ENCODE results near the gene CRABP1.

The CRABP1 gene

GRCh38 chr15:78347586-78348543 is 7.7 kb downstream of the CRABP1 start:
- DNase-seq, result peak; percentile 45

- DNase-seq, result no peak
These were observed 9.9 kb downstream of the CRABP1 start for GRCh38 chr15:78350058-78350457.

GRCh38 chr15:78351539-78351938 is 11.4 kb downstream of the CRABP1 start:
- no peak for DNase-seq

- DNase-seq, result peak; percentile 36
These were observed 12.9 kb downstream of the CRABP1 start for GRCh38 chr15:78353093-78353492.

DNA sequence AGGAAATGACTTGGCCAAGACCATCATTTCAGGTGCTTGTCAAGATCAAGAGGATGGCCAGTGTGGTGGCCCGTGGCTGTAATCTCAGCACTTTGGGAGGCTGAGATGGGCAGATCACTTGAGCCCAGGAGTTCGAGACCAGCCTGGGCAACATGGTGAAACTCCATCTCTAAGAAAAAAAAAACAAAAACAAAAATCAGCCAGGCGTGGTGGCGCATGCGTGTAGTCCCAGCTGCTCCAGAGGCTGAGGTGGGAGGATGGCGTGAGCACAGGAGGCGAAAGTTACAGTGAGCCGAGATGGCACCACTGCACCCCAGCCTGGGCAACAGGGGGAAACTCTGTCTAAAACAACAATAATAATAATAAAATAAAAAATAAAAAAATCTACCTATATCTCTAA is 15.0 kb downstream of the CRABP1 start:
- no peak for DNase-seq

- DNase-seq, result peak; percentile 30
These were observed 18.1 kb downstream of the CRABP1 start for GRCh38 chr15:78358102-78358870.

DNA sequence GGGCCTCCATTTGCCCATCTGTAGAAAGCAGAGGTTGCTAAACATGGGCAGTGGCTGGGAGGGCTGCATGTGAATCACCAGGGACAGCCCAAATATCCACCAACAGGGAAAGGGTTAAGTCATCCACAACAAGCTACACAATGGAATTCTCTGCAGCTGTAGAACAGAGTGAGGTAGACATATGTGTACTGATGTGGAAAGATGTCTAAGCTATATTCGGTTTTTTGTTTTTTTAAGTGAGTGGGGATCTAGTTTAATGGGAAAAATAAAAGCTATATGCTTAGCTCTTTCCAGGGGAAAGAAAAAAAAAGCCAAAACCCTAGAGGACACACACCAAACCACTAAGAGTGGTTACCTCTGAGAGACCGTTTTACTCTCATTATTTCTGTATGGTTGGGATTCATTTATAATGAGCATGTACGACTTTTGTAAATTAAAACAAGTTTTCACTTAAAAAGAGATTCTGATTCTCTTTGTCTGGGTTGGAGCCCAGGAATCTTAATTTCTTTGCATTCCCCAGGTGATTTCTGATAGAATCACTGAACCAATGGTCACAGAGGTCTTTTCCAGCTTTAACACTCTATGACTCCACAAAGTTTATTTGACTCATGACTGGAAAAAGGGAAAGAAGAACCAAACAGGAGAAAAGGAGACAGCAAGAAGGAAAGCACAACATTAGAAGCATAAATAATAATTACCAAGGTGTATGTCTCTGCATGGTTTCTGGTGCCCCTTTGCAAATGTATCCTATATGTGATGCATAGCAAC is 19.1 kb downstream of the CRABP1 start:
- no peak for DNase-seq

- peak; percentile 27 for DNase-seq
These were observed 20.2 kb downstream of the CRABP1 start for GRCh38 chr15:78360367-78360801.

DNA sequence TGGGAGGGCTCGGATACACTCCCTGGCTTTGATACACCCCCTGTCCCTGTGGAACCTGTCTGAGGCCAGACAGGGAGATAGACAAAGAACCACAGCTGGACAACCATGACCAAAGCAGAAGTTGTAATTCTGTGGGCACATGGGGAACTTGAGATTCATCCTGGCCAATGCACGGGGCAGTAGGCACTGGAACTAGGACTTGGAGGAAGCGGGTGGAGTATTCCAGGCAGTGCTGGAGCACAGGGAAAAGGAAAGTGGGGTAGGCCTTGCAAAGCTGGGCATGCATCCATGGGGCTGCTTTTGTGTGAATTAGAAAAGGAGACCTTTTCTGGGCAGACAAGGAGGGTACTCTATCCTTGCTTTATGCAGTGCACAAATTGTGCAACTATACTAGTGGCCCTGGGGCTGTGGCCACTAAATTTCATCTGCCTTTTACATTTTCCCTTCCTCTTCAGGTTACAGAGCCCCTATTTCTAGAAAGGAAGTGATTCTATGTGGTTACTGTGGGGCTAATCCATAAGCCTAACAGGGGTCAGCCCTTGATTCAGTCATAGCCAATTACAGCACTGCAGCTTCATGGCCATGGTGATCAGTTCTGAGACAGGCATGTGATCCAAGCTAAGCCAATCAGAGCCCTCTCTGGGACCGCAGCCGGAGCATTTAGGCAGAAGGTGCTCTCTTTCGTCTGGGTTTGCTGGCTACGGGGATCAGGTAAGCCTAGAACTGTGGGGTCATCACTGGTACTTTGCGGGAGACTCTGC is 21.0 kb downstream of the CRABP1 start:
- DNase-seq, result no peak

DNA sequence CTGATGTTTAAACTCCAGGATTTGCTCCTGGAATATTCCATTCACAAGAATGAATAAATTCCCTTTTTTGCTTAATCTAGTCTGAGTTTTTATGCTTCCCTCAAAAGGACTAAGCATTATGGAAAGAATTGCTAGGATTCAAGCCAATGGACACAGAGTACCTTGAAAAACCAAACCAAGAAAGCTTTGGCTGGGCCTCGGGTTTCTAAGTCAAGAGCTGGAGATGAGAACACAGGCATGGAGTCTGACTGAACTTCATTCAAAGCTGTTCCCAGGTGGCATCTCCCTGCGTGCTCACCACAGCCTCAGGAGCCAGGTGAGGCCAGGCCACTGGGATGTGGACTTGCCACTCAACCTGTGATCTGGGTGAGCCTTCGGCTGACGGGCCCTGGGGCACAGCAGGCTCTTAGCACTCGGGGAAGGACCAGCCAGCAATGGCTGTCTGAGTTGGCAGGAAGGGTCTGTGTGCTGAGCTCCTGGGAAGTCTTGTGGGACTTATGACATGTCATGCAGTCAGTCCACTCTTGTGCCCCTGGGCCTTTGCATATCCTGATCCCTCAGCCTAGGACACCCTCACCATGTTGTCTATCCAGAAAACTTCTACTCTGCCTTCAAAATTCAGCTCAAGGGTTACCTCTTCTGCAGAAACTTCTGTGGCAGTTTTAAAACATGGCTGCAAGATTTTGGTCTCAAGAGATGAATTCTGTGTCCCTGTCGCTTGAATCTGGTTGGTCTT is 21.8 kb downstream of the CRABP1 start:
- no peak for DNase-seq

DNA sequence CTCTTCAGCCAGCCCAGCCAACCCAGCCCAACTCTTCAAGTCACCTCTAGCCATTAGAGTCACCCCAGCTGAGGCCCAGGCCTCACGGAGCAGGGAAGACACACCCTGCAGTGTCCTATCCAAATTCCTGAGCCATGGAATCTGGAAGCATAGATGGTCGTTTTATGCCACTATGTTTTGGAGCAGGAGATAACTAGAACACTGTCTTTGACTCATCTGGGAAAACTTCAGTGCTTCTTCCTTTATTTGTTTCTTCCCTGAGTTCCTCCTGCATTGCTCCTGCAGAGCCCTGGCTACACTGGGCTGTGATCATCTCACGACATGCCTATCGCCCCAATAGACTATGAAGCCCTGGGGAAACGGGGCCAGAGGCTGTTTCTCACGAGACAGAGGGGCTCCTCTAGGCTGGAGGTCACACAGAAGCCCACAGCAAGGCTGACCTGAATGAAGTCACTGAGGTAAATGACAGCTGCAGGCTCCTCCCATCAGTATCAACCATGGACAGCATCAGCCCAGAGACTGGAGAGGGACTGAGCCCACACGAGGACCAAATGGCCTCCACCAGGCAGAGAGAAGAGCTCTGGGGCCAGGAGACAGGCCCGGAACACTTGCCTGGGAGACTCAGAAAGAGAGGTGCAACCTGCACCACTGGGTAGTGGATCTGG is 22.7 kb downstream of the CRABP1 start:
- DNase-seq, result no peak

- no peak for DNase-seq
These were observed 23.2 kb downstream of the CRABP1 start for GRCh38 chr15:78363381-78363734.

GRCh38 chr15:78364233-78364632 is 24.1 kb downstream of the CRABP1 start:
- DNase-seq, result no peak

DNA sequence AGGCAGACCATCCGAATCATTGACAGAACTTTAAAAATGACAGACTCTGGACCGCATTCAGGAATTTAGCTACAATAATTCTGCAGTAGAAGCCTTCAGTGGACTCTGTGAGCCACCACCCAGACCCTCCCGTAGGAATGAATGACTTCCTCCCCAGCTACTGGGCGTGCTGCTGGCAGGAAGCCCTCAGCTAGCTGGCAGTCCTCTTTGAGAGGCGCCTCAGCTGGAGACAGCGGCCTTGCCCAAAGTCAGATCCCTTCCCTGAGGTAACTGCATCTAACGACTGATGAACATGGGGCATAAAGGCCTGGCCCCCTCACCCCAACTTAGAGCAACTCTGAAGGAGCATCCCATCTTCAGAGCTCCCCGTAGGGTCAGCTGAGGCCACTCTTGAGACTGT is 25.8 kb downstream of the CRABP1 start:
- DNase-seq, result peak; percentile 37

- DNase-seq, result no peak
These were observed 26.2 kb downstream of the CRABP1 start for GRCh38 chr15:78366342-78366741.

- DNase-seq, result no peak
These were observed 28.5 kb downstream of the CRABP1 start for GRCh38 chr15:78368651-78369050.

GRCh38 chr15:78369161-78369560 is 29.0 kb downstream of the CRABP1 start:
- no peak for DNase-seq

DNA sequence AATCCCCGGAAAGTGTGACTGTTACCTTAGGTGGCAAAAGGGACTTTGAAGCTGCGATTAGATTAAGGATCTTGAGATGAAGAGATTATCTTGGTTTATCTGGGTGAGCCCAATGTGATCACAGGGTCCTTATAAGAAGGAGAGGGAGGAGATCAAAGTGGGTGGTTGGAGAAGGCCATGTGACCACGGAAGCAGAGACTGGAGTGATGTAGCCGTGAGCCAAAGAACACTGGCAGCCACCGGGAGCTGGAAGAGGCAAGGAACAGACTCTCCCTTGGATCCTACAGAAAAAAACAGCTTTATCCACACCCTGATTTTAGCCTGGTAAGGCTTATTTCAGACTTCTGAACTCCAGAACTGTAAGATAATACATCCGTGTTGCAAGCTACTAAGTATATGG is 29.9 kb downstream of the CRABP1 start:
- DNase-seq, result no peak

DNA sequence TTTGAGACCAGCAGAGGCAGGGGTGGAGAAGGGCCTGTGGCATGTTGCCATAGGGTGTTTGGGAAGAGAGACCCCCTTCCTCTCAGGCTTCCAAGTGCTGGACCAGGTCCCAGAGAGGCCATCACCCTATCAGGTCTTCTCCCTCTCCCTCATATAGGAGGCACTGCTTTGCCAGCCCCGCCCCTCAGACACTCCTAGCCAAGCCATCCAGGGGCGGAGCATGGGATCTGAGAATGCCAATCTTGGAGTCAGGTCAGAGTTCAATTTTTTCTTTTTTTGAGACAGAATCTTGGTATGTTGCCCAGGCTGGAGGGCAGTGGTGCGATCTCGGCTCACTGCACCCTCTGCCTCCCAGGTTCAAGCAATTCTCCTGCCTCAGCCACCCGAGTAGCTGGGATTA is 32.7 kb downstream of the CRABP1 start:
- DNase-seq, result no peak

DNA sequence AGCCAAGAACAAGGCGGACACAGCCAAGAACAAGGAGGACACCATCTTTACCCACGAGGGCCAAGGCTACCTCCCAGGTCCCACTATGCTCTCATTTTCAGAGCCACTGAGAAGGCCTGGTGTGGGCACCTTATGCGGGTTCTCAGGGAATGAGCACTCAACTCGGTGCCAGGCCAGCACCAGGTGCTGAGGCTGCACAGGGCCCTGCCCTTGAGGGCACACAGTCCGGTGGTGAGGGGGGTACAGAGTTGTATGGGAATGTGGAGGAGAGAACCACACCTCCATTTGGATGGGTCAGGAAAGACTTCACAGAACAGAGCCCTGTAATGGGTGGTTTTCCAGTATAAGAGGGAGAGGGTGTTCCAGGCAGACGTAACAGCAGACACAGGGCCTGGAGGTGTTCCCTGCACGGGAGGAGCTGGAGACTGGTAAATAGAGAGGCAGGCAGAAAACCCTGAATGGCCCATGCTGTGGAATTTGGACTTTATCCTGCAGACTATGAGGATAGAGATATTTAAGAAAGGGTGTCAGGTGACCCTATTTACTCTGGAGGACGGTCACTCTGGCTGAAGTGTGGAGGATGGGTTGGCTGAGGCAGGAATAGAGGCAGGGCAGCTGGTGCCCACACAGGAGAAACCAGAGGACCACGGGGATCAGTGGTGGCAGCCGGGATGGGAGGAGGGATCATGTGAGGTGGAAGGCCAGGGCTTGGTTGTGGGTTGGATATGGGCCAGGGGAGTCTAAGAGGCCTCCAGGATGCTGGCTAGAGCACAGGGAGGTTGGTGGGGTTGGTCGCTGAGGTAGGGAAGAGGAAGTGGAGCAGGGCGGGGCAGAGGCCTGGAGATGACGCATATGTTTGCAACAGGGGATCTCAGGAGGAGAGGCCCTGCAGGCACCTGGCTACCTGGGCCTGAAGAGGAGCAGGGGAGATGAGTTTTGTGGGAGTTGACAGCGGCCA is 34.6 kb downstream of the CRABP1 start:
- no peak for DNase-seq

All from fibroblast of skin of right biceps (primary cell).